Activated T-helper 17 cell treated with anti-CD3 and anti-CD28 coated beads, Interleukin-2, amount 50 U/mL, for 72 hours (primary cell): Measurements from ENCODE around the gene MTHFD2L. TPM values are rescaled to one million over a fixed set of nuclear protein-coding genes. Genes with fewer than 3 reads are reported as not detected.

ENCODE experiments used
- ATAC-seq: fragments of 150-1000 bp; cut with Tn5 transposase; replicated peaks from 2 replicates; pipeline ENCODE4 v1.10.0; 2021; ENCODE audit warnings: mild to moderate bottlenecking, moderate library complexity
- H3K27ac Mint-ChIP-seq: one replicate; pipeline ENCODE4 v1.8.0; 2022; ENCODE audit warnings: mixed read lengths
- H3K27me3 Mint-ChIP-seq: one replicate; pipeline ENCODE4 v1.8.0; 2022; ENCODE audit warnings: mixed read lengths
- H3K36me3 Mint-ChIP-seq: one replicate; pipeline ENCODE4 v1.8.0; 2022; ENCODE audit warnings: low read depth, mild to moderate bottlenecking, mixed read lengths
- H3K4me1 Mint-ChIP-seq: one replicate; pipeline ENCODE4 v1.8.0; 2022; ENCODE audit warnings: mixed read lengths
- H3K4me3 Mint-ChIP-seq: one replicate; pipeline ENCODE4 v1.8.0; 2022; ENCODE audit warnings: mild to moderate bottlenecking, mixed read lengths
- H3K9me3 Mint-ChIP-seq: one replicate; pipeline ENCODE4 v1.8.0; 2022; ENCODE audit warnings: mixed read lengths
- total RNA-seq, 2 donors: library from RNA; stranded (reverse); gene quantifications; one replicate each; pipeline ENCODE4 v1.2.3, GENCODE V29; 2022

MTHFD2L gene
- total RNA-seq, 2 donors from 2014 or later: 4.0 to 9.4 TPM

GRCh38 chr4:74308215-74308614 lies 150.3 kb downstream of the MTHFD2L start, which contains the start of gene EPGN:
Gene EPGN, plus strand, starts transcription at chr4:74308470. Its CDS starts 64 bp downstream, at chr4:74308534.
- H3K9me3 Mint-ChIP-seq: no peaks in the 10 kb centered on the region
- peak; percentile 16 for ATAC-seq
- no peaks in the 10 kb centered on the region for H3K36me3 Mint-ChIP-seq
- no peaks in the 10 kb centered on the region for H3K27me3 Mint-ChIP-seq
- peak within 1 kb of the TSS; percentile 19 for H3K4me3 Mint-ChIP-seq
- no peak within 1 kb of the TSS for H3K27ac Mint-ChIP-seq
- H3K4me1 Mint-ChIP-seq: peaks cover 6% of the 10 kb centered on the region

GRCh38 chr4:74309223-74309622 lies 151.3 kb downstream of the MTHFD2L start:
- peaks cover 6% of the 10 kb centered on the region for H3K4me1 Mint-ChIP-seq
- H3K4me3 Mint-ChIP-seq: no peak overlapping the region
- ATAC-seq: no peak
- no peaks in the 10 kb centered on the region for H3K9me3 Mint-ChIP-seq
- no peak overlapping the region for H3K27ac Mint-ChIP-seq
- no peaks in the 10 kb centered on the region for H3K36me3 Mint-ChIP-seq
- H3K27me3 Mint-ChIP-seq: no peaks in the 10 kb centered on the region

- peaks cover 6% of the 10 kb centered on the region for H3K4me1 Mint-ChIP-seq
- no peak overlapping the region for H3K4me3 Mint-ChIP-seq
- no peaks in the 10 kb centered on the region for H3K36me3 Mint-ChIP-seq
- H3K9me3 Mint-ChIP-seq: no peaks in the 10 kb centered on the region
- ATAC-seq: no peak
- H3K27ac Mint-ChIP-seq: no peak overlapping the region
- no peaks in the 10 kb centered on the region for H3K27me3 Mint-ChIP-seq
These were observed 153.9 kb downstream of the MTHFD2L start for GRCh38 chr4:74311696-74312313.

- ATAC-seq: no peak
- Mint-ChIP-seq H3K27me3 (no peaks in the 10 kb centered on the region), H3K9me3 (no peaks in the 10 kb centered on the region), H3K4me3 (no peak overlapping the region), H3K36me3 (no peaks in the 10 kb centered on the region), H3K4me1 (no peaks in the 10 kb centered on the region), H3K27ac (no peak overlapping the region)
These were observed 156.4 kb downstream of the MTHFD2L start for GRCh38 chr4:74314329-74314728.

GRCh38 chr4:74314944-74315343 lies 157.0 kb downstream of the MTHFD2L start:
- Mint-ChIP-seq H3K27ac (no peak overlapping the region), H3K36me3 (no peaks in the 10 kb centered on the region), H3K9me3 (no peaks in the 10 kb centered on the region), H3K4me3 (no peak overlapping the region), H3K27me3 (no peaks in the 10 kb centered on the region), H3K4me1 (no peaks in the 10 kb centered on the region)
- no peak for ATAC-seq

GRCh38 chr4:74315376-74315775 lies 157.5 kb downstream of the MTHFD2L start:
- H3K36me3 Mint-ChIP-seq: no peaks in the 10 kb centered on the region
- H3K4me3 Mint-ChIP-seq: no peak overlapping the region
- no peaks in the 10 kb centered on the region for H3K9me3 Mint-ChIP-seq
- H3K27ac Mint-ChIP-seq: no peak overlapping the region
- H3K4me1 Mint-ChIP-seq: no peaks in the 10 kb centered on the region
- ATAC-seq: no peak
- H3K27me3 Mint-ChIP-seq: no peaks in the 10 kb centered on the region

GRCh38 chr4:74316397-74316796 lies 158.5 kb downstream of the MTHFD2L start:
- no peak overlapping the region for H3K4me3 Mint-ChIP-seq

GRCh38 chr4:74317616-74318246 lies 159.8 kb downstream of the MTHFD2L start:
- Mint-ChIP-seq H3K4me3 (no peak overlapping the region), H3K4me1 (no peaks in the 10 kb centered on the region), H3K27ac (no peak overlapping the region), H3K36me3 (no peaks in the 10 kb centered on the region), H3K27me3 (peaks cover 11% of the 10 kb centered on the region), H3K9me3 (no peaks in the 10 kb centered on the region)
- ATAC-seq: no peak

More at GRCh38 chr4:74316397-74316796, 158.5 kb downstream of the MTHFD2L start:
- Mint-ChIP-seq H3K4me1 (no peaks in the 10 kb centered on the region), H3K27me3 (peaks cover 5% of the 10 kb centered on the region), H3K36me3 (no peaks in the 10 kb centered on the region), H3K27ac (no peak overlapping the region), H3K9me3 (no peaks in the 10 kb centered on the region)
- no peak for ATAC-seq

GRCh38 chr4:74318276-74318675 lies 160.4 kb downstream of the MTHFD2L start:
- H3K36me3 Mint-ChIP-seq: no peaks in the 10 kb centered on the region
- ATAC-seq: no peak
- H3K27me3 Mint-ChIP-seq: peaks cover 12% of the 10 kb centered on the region
- H3K27ac Mint-ChIP-seq: no peak overlapping the region
- no peak overlapping the region for H3K4me3 Mint-ChIP-seq
- H3K9me3 Mint-ChIP-seq: no peaks in the 10 kb centered on the region
- no peaks in the 10 kb centered on the region for H3K4me1 Mint-ChIP-seq

GRCh38 chr4:74319470-74319869 lies 161.6 kb downstream of the MTHFD2L start:
- Mint-ChIP-seq H3K9me3 (no peaks in the 10 kb centered on the region), H3K4me3 (no peak overlapping the region), H3K4me1 (no peaks in the 10 kb centered on the region), H3K27me3 (peaks cover 15% of the 10 kb centered on the region), H3K27ac (no peak overlapping the region), H3K36me3 (no peaks in the 10 kb centered on the region)
- no peak for ATAC-seq

GRCh38 chr4:74320559-74321118 lies 162.7 kb downstream of the MTHFD2L start:
- H3K4me1 Mint-ChIP-seq: no peaks in the 10 kb centered on the region
- no peaks in the 10 kb centered on the region for H3K9me3 Mint-ChIP-seq
- H3K27me3 Mint-ChIP-seq: peaks cover 15% of the 10 kb centered on the region
- no peak overlapping the region for H3K27ac Mint-ChIP-seq
- no peak overlapping the region for H3K4me3 Mint-ChIP-seq
- ATAC-seq: peak; percentile 82
- H3K36me3 Mint-ChIP-seq: no peaks in the 10 kb centered on the region

- H3K36me3 Mint-ChIP-seq: no peaks in the 10 kb centered on the region
- no peaks in the 10 kb centered on the region for H3K4me1 Mint-ChIP-seq
- no peak overlapping the region for H3K27ac Mint-ChIP-seq
These were observed 164.4 kb downstream of the MTHFD2L start for GRCh38 chr4:74322301-74322700.

GRCh38 chr4:74323663-74324062 lies 165.7 kb downstream of the MTHFD2L start:
- no peak overlapping the region for H3K27ac Mint-ChIP-seq

More at GRCh38 chr4:74322301-74322700, 164.4 kb downstream of the MTHFD2L start:
- H3K4me3 Mint-ChIP-seq: no peak overlapping the region
- H3K27me3 Mint-ChIP-seq: peaks cover 15% of the 10 kb centered on the region
- no peaks in the 10 kb centered on the region for H3K9me3 Mint-ChIP-seq
- ATAC-seq: no peak

GRCh38 chr4:74324262-74324661 lies 166.3 kb downstream of the MTHFD2L start:
- H3K36me3 Mint-ChIP-seq: no peaks in the 10 kb centered on the region
- H3K27ac Mint-ChIP-seq: no peak overlapping the region
- no peaks in the 10 kb centered on the region for H3K9me3 Mint-ChIP-seq
- no peaks in the 10 kb centered on the region for H3K4me1 Mint-ChIP-seq
- no peak for ATAC-seq
- H3K27me3 Mint-ChIP-seq: peaks cover 23% of the 10 kb centered on the region
- H3K4me3 Mint-ChIP-seq: no peak overlapping the region

More at GRCh38 chr4:74323663-74324062, 165.7 kb downstream of the MTHFD2L start:
- ATAC-seq: no peak
- Mint-ChIP-seq H3K4me1 (no peaks in the 10 kb centered on the region), H3K4me3 (no peak overlapping the region), H3K36me3 (no peaks in the 10 kb centered on the region), H3K27me3 (peaks cover 19% of the 10 kb centered on the region), H3K9me3 (no peaks in the 10 kb centered on the region)

GRCh38 chr4:74325886-74326285 lies 168.0 kb downstream of the MTHFD2L start:
- ATAC-seq: no peak
- Mint-ChIP-seq H3K27me3 (peaks cover 24% of the 10 kb centered on the region), H3K9me3 (no peaks in the 10 kb centered on the region)

More at GRCh38 chr4:74325886-74326285, 168.0 kb downstream of the MTHFD2L start:
- Mint-ChIP-seq H3K4me1 (no peaks in the 10 kb centered on the region), H3K27ac (no peak overlapping the region), H3K4me3 (no peak overlapping the region), H3K36me3 (no peaks in the 10 kb centered on the region)
